ENCODE measurements around the gene GLI3.

The GLI3 gene

GRCh38 chr7:42137941-42138340 is 99.1 kb downstream of the GLI3 start:
- DNase-seq (ENCODE audit: low spot score in 2 of 2) = no peak
- Mint-ChIP-seq H3K9me3 (peaks cover 6% of the 10 kb centered on the region), H3K4me1 (no peaks in the 10 kb centered on the region), H3K36me3 (ENCODE audit: insufficient read depth) (peaks cover 2% of the 10 kb centered on the region), H3K27ac (ENCODE audit: low read depth) (no peak overlapping the region), H3K4me3 (no peak overlapping the region), H3K27me3 (no peaks in the 10 kb centered on the region)
- ATAC-seq (replicated peaks; ENCODE audit: extremely low read depth, poor library complexity, severe bottlenecking) = no peak

GRCh38 chr7:42137431-42137830 is 99.6 kb downstream of the GLI3 start:
- H3K27me3 Mint-ChIP-seq = no peaks in the 10 kb centered on the region

GRCh38 chr7:42135728-42136127 is 101.3 kb downstream of the GLI3 start:
- DNase-seq (ENCODE audit: low spot score in 2 of 2) (no peak), ATAC-seq (replicated peaks; ENCODE audit: extremely low read depth, poor library complexity, severe bottlenecking) (no peak)
- Mint-ChIP-seq H3K27me3 (no peaks in the 10 kb centered on the region), H3K4me3 (no peak overlapping the region), H3K27ac (ENCODE audit: low read depth) (no peak overlapping the region), H3K4me1 (no peaks in the 10 kb centered on the region), H3K36me3 (ENCODE audit: insufficient read depth) (peaks cover 2% of the 10 kb centered on the region), H3K9me3 (peaks cover 5% of the 10 kb centered on the region)

More at GRCh38 chr7:42137431-42137830, 99.6 kb downstream of the GLI3 start:
- Mint-ChIP-seq H3K4me3 (no peak overlapping the region), H3K9me3 (peaks cover 6% of the 10 kb centered on the region), H3K4me1 (no peaks in the 10 kb centered on the region), H3K27ac (ENCODE audit: low read depth) (no peak overlapping the region), H3K36me3 (ENCODE audit: insufficient read depth) (peaks cover 2% of the 10 kb centered on the region)
- ATAC-seq (replicated peaks; ENCODE audit: extremely low read depth, poor library complexity, severe bottlenecking) = no peak
- no peak for DNase-seq (ENCODE audit: low spot score in 2 of 2)

- no peaks in the 10 kb centered on the region for H3K4me1 Mint-ChIP-seq
- H3K36me3 Mint-ChIP-seq (ENCODE audit: insufficient read depth) = peaks cover 2% of the 10 kb centered on the region
- ATAC-seq (replicated peaks; ENCODE audit: extremely low read depth, poor library complexity, severe bottlenecking) (no peak), DNase-seq (ENCODE audit: low spot score in 2 of 2) (no peak)
- no peak overlapping the region for H3K27ac Mint-ChIP-seq (ENCODE audit: low read depth)
- no peaks in the 10 kb centered on the region for H3K27me3 Mint-ChIP-seq
- peaks cover 6% of the 10 kb centered on the region for H3K9me3 Mint-ChIP-seq
- no peak overlapping the region for H3K4me3 Mint-ChIP-seq
Measured at GRCh38 chr7:42134276-42134876, 102.6 kb downstream of the GLI3 start.

GRCh38 chr7:42133321-42133720 is 103.7 kb downstream of the GLI3 start:
- DNase-seq (ENCODE audit: low spot score in 2 of 2) = no peak
- Mint-ChIP-seq H3K4me3 (no peak overlapping the region), H3K36me3 (ENCODE audit: insufficient read depth) (peaks cover 2% of the 10 kb centered on the region), H3K4me1 (no peaks in the 10 kb centered on the region), H3K27me3 (no peaks in the 10 kb centered on the region), H3K9me3 (peaks cover 6% of the 10 kb centered on the region), H3K27ac (ENCODE audit: low read depth) (no peak overlapping the region)
- ATAC-seq (replicated peaks; ENCODE audit: extremely low read depth, poor library complexity, severe bottlenecking) = no peak

- no peak for DNase-seq (ENCODE audit: low spot score in 2 of 2)
- no peaks in the 10 kb centered on the region for H3K36me3 Mint-ChIP-seq (ENCODE audit: insufficient read depth)
- no peaks in the 10 kb centered on the region for H3K27me3 Mint-ChIP-seq
- H3K4me3 Mint-ChIP-seq = no peak overlapping the region
- H3K9me3 Mint-ChIP-seq = peaks cover 6% of the 10 kb centered on the region
- H3K27ac Mint-ChIP-seq (ENCODE audit: low read depth) = no peak overlapping the region
- no peaks in the 10 kb centered on the region for H3K4me1 Mint-ChIP-seq
- no peak for ATAC-seq (replicated peaks; ENCODE audit: extremely low read depth, poor library complexity, severe bottlenecking)
Measured at GRCh38 chr7:42128703-42129102, 108.3 kb downstream of the GLI3 start.

GRCh38 chr7:42127232-42127622 is 109.8 kb downstream of the GLI3 start:
- Mint-ChIP-seq H3K36me3 (ENCODE audit: insufficient read depth) (no peaks in the 10 kb centered on the region), H3K27me3 (no peaks in the 10 kb centered on the region), H3K9me3 (peaks cover 6% of the 10 kb centered on the region), H3K27ac (ENCODE audit: low read depth) (no peak overlapping the region), H3K4me1 (no peaks in the 10 kb centered on the region), H3K4me3 (no peak overlapping the region)
- DNase-seq (ENCODE audit: low spot score in 2 of 2) = no peak
- no peak for ATAC-seq (replicated peaks; ENCODE audit: extremely low read depth, poor library complexity, severe bottlenecking)

GRCh38 chr7:42126475-42127231 is 110.4 kb downstream of the GLI3 start:
- no peaks in the 10 kb centered on the region for H3K4me1 Mint-ChIP-seq
- ATAC-seq (replicated peaks; ENCODE audit: extremely low read depth, poor library complexity, severe bottlenecking) (no peak), DNase-seq (ENCODE audit: low spot score in 2 of 2) (no peak)
- no peaks in the 10 kb centered on the region for H3K36me3 Mint-ChIP-seq (ENCODE audit: insufficient read depth)
- H3K9me3 Mint-ChIP-seq = peaks cover 6% of the 10 kb centered on the region
- H3K4me3 Mint-ChIP-seq = no peak overlapping the region
- H3K27me3 Mint-ChIP-seq = no peaks in the 10 kb centered on the region
- no peak overlapping the region for H3K27ac Mint-ChIP-seq (ENCODE audit: low read depth)

- no peak overlapping the region for H3K4me3 Mint-ChIP-seq
- H3K27me3 Mint-ChIP-seq = no peaks in the 10 kb centered on the region
- no peaks in the 10 kb centered on the region for H3K36me3 Mint-ChIP-seq (ENCODE audit: insufficient read depth)
- no peak for ATAC-seq (replicated peaks; ENCODE audit: extremely low read depth, poor library complexity, severe bottlenecking)
- no peak for DNase-seq (ENCODE audit: low spot score in 2 of 2)
- peaks cover 3% of the 10 kb centered on the region for H3K9me3 Mint-ChIP-seq
- no peaks in the 10 kb centered on the region for H3K4me1 Mint-ChIP-seq
- no peak overlapping the region for H3K27ac Mint-ChIP-seq (ENCODE audit: low read depth)
Measured at GRCh38 chr7:42125321-42125720, 111.7 kb downstream of the GLI3 start.

GRCh38 chr7:42123716-42124115 is 113.3 kb downstream of the GLI3 start:
- no peaks in the 10 kb centered on the region for H3K27me3 Mint-ChIP-seq
- no peak for ATAC-seq (replicated peaks; ENCODE audit: extremely low read depth, poor library complexity, severe bottlenecking)
- no peaks in the 10 kb centered on the region for H3K9me3 Mint-ChIP-seq
- no peaks in the 10 kb centered on the region for H3K36me3 Mint-ChIP-seq (ENCODE audit: insufficient read depth)
- no peaks in the 10 kb centered on the region for H3K4me1 Mint-ChIP-seq
- H3K27ac Mint-ChIP-seq (ENCODE audit: low read depth) = no peak overlapping the region
- no peak overlapping the region for H3K4me3 Mint-ChIP-seq
- no peak for DNase-seq (ENCODE audit: low spot score in 2 of 2)

- DNase-seq (ENCODE audit: low spot score in 2 of 2) (no peak), ATAC-seq (replicated peaks; ENCODE audit: extremely low read depth, poor library complexity, severe bottlenecking) (no peak)
- Mint-ChIP-seq H3K36me3 (ENCODE audit: insufficient read depth) (no peaks in the 10 kb centered on the region), H3K4me1 (no peaks in the 10 kb centered on the region), H3K27ac (ENCODE audit: low read depth) (no peak overlapping the region), H3K4me3 (no peak overlapping the region), H3K9me3 (no peaks in the 10 kb centered on the region), H3K27me3 (no peaks in the 10 kb centered on the region)
Measured at GRCh38 chr7:42120191-42120590, 116.8 kb downstream of the GLI3 start.

- Mint-ChIP-seq H3K4me1 (no peaks in the 10 kb centered on the region), H3K27me3 (no peaks in the 10 kb centered on the region), H3K36me3 (ENCODE audit: insufficient read depth) (no peaks in the 10 kb centered on the region), H3K9me3 (peaks cover 5% of the 10 kb centered on the region), H3K4me3 (no peak overlapping the region), H3K27ac (ENCODE audit: low read depth) (no peak overlapping the region)
- DNase-seq (ENCODE audit: low spot score in 2 of 2) = no peak
- no peak for ATAC-seq (replicated peaks; ENCODE audit: extremely low read depth, poor library complexity, severe bottlenecking)
Measured at GRCh38 chr7:42117201-42117600, 119.8 kb downstream of the GLI3 start.

- no peak overlapping the region for H3K27ac Mint-ChIP-seq (ENCODE audit: low read depth)
- H3K36me3 Mint-ChIP-seq (ENCODE audit: insufficient read depth) = no peaks in the 10 kb centered on the region
- DNase-seq (ENCODE audit: low spot score in 2 of 2) (no peak), ATAC-seq (replicated peaks; ENCODE audit: extremely low read depth, poor library complexity, severe bottlenecking) (no peak)
- H3K9me3 Mint-ChIP-seq = peaks cover 5% of the 10 kb centered on the region
- no peak overlapping the region for H3K4me3 Mint-ChIP-seq
- no peaks in the 10 kb centered on the region for H3K4me1 Mint-ChIP-seq
- no peaks in the 10 kb centered on the region for H3K27me3 Mint-ChIP-seq
Measured at GRCh38 chr7:42115795-42116194, 121.2 kb downstream of the GLI3 start.

Measured in central memory CD8-positive, alpha-beta T cell (primary cell).